CD4-positive, alpha-beta T cell treated with Interleukin-17A for 4 hours (primary cell): ENCODE results near the gene ZBTB20.
"Not testable (repeated sequence)": the region's sequence is repeated elsewhere in the genome, so short reads cannot be mapped to it uniquely, and the experiment has no call there.

Experiments used
- DNase-seq: peaks from one replicate; pipeline ENCODE4 v3.0.0-alpha.2; 2020; ENCODE audit warnings: mixed read lengths

Gene ZBTB20

DNA sequence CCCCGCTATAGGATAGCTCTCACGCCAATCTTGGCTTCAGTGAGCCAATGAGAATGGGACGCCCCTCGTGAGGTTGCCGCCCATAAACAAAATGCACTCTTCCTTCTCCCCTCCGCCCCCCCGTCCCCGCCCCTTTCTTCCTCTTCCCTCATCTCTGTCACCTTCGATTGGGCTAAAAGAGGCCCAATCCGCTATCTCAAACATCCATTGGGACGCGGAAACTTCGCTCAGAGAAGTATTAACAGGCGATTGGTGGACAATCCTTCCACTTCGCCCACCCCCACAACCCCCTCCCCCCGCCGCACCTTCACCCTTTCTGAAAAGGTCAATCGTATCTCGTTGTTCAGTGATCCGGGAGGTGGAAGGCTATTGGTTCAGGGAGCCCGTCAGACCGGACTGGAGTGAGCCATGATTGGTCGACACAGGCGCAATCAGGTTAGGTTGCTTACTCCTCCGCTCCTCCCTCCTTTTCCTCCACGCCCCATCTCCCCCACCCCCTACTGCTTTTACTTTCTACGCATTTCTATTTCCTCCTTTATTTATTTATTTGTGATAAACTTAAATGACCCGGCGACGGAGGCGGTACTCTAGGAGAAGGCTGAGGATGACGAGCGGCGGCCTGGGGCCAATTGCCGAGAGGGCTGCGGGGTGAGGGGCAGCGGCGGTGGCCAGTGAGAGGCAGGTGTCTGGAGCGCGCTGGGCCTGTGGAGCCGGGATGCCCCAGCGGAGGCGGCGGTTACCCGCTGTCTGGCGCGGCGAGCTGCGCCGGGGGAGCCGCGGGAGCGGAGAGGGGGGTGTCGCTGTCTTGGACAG is 447 bp upstream of the ZBTB20 start:
- peak; percentile 97 for DNase-seq

DNA sequence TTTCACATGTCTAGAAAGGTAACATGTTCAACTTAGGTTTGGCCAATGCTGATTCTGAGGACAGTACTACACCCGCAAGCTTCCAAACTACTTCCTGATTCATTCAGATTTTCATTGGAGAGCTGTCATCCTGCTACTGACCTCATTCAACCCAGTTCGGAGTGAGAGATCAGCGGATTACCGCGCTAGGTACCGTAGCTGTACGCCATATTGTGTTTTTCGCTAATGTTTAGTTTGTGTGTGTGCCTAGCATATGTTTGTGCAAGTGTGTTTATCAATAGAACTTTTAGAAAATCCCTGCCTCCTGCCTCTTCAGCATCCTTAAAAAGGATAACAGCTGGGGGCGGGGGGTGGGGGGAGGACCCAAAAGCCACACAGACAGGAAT is 1.1 kb downstream of the ZBTB20 start:
- peak; percentile 55 for DNase-seq

DNA sequence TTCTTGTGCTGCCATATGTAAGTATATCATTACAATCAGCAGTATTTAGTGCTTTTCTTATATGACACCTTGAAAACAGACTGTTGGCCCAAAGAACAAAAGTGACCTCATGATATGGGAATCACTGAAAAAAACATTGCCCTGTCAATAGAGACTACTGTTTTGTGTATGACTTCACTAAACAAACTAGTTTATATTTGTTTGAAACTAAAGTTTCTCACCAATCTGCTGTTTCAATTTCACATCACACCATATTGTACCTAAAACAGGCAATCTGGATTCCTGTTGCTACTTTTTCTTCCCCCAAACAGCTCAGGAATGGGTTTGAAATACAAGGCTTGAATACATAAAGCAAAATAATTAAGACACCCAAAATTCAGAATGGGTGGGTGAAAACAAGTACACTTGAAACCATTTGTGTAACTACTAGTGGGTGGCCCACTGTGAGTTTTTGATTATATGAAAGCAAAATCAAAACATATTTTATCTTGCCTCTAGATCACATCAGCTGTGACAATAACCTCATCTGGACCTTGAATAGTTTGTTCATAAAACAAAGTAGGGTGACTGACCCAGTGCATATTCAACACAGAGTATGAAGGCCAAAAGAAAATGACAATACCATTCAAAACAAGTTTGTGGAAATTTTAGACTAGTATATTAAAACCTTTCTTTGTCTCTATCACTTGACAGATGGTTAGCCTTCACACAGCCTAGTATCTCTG is 5.9 kb downstream of the ZBTB20 start:
- no peak for DNase-seq

DNA sequence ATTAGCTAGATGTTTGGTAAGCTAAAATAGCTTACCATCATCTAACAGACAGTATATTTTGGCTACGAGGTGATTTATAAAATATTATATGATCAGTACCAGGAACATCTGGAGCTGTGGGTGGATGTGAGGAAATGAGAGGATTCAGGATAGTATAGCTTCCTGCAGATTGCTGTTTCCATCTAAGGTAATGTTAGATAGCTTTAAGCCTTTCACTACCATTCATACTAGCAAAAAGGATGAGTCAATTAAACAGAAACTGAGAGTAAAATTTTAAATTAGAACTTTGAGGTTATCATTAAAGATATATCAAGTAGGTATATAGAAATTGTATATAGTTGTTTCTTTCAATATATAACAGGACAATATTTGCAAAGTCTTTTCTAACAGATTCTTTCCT is 8.0 kb downstream of the ZBTB20 start:
- no peak for DNase-seq

DNA sequence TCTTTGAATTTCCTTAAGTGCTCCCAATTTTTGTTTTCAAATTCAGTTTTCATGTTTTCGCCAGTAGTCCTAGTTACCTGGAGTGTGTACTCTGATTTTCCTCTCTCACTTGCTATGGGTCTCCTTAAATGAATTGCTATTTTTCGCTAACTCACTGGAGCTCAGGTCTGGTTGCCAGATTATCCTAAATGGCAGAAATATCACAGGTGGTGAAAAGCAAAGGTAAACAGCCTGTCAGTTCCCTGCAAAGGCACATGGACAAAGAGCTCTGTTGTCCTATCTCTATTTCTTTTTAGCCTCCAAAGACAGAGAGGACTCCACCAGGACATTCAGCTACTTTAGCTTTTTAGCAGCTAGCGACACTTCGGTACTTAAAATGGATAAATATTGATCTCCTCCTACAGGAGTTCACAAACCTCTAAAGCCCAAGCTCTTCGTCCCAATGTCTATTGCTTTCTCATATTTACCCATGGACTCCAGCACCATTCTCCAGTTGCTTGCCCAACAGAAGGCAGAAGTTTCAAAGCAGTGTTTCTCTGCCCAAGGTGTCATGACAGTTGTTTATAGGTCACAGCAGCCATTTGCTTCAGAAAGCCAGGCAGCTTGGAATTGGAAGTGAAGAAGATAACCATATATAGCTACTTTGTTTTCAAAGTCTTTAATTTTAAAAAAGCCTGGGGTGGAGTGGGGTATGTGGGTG is 12.3 kb downstream of the ZBTB20 start:
- DNase-seq, result no peak

DNA sequence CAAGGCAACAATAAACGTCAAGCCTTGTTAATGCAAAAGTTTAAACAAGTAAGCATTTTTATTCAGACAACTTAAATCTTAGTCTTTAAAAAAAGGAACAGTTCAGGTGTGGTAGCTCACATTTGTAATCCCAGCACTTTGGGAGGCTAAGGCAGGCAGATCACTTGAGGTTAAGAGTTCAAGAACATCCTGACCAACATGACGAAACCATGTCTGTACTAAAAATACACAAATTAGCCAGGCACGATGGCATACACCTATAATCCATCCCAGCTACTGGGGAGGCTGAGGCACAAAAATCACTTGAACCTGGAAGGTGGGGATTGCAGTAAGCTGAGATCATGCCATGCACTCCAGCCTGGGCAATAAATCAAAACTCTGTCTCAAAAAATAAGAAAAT is 19.9 kb downstream of the ZBTB20 start:
- no peak for DNase-seq

DNA sequence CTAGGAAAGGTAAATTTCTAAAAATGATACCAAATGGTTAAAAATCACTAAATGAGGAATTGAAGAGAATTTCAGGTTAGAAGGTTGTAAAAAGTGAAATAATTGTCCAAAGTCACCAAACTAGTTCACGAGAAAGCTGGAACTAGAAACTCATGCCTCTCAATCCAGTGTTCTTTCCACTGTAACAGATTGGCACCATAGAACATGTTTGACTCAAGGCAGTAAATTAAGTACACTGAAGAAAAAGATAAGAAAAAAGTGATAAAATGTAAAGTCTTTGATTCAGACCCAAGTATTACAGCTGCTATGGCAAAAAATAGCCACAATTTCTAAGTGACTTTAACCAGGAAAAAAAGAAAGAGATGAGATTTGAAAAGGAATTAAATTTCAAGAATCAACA is 26.5 kb downstream of the ZBTB20 start:
- DNase-seq, result no peak

DNA sequence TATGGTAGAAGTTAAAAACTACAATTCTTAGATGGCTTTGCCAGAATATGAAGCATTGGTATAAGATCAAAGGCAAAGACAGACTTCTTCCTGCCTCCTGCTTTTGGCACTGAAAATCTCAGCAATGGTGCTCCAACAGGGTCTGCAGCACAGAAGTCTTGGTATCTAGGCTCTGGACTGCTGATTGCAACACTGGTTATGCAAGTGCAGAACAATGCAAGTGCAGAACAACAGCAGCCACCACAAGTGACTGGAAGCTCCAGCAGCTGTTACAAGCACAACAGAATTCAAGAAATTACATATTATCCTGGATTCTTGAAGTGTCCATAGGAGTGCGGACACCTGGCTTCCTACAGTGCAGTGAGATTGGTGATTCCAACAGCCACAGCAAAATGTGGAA is 33.7 kb downstream of the ZBTB20 start:
- DNase-seq, result no peak

DNA sequence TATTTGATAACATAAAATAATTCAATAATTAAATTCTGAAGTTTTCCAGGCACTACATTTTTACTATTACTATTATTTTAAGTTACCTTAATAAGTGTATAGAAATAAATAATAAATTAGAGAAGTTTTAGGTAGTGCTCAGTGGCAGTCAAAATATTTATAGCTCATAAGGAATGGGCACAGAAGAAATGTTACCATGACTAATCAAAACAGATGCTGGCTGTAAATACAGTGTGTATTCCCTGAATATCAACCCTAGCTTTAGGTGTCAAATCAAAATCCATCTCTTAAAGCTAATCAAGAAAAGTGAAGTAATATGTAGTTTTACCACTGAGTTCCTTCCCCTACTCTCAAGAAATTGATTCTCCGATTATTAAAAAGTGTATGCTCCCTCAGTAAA is 35.5 kb downstream of the ZBTB20 start:
- DNase-seq, result no peak

DNA sequence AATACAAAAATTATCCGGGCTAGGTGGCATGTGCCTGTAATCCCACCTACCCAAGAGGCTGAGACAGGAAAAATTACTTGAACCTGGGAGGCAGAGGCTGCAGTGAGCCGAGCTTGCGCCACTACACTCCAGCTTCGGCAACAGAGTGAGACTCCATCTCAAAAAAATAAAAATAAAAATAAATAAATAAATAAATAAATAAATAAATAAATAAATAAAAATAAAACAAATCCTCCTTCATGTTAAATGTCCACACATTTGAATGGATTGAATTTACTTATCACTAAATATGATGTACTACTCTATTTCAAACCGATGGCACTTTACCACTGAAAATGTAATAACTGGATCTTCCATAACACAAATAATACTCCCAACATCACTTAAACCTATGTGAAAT is 36.3 kb downstream of the ZBTB20 start:
- no peak for DNase-seq

DNA sequence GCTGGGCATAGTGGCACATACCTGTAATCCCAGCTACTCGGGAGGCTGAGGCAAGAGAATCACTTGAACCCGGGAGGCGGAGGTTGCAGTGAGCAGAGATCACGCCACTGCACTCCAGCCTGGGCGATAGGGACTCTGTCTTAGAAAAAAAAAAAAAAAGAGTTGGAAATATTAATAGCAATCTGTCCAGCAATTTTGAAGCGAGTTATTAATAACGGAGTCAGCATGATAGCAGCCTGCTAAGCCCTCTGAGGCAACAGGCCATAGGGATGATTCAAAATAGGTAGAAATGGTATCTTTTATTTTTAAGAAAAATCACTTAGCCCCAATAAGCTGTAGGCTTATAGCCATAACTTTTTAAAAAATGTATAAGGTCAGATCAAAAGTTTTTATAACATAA is 37.0 kb downstream of the ZBTB20 start:
- DNase-seq, result not testable (repeated sequence)

DNA sequence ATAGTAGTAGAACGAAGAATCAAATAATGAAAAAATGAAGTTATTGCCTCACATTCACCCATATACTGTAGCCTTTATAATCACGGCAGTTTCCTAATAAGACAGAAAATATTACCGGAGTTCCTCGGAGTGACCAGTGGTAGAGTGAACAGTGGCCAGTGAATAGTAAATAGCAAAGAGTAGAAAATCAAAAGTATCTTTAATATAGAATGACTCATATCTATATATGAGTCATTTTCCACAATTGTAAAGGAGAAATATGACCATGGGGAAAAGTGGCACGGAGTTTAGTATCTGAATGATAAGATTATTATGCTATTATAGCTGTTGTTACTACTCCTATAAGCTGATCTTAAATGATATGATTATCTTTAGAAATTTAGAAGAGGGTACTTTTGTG is 38.5 kb downstream of the ZBTB20 start:
- no peak for DNase-seq

DNA sequence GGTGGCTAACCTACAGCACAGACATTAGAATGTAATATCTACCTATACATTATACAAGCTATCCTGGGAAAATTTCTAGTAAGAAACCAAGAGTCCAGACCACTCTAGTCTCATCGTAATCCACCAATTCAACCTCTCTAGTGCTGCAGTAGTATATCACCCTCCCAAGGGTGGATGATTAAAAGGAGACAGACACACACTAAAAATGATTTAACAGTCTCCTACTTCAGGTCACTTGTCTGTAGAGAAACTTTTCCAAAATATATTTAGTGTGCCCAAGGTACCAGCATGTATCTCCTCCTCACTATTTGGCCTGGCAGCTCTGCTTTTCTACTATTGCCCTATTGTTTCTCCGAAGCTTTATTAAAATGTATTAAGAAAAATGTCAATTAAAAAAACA is 45.0 kb downstream of the ZBTB20 start:
- DNase-seq, result no peak

DNA sequence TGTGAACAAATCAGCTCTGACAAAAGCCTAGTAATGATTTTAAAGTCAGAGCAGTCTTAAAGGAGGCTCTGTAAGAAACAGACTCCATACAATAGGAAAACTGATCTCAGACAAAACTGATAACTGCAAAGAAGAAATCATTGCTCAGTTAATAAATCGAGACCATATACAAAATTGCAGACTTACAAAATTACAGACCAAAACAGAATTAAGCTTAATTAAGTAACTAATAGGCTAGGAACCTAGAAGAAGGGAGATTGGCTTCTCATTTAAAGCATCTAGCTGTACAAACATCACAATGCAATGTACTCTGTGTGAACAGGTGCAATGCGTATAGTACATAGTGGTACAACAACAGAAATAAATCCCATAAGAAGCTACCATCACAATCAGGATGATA is 46.3 kb downstream of the ZBTB20 start:
- no peak for DNase-seq

DNA sequence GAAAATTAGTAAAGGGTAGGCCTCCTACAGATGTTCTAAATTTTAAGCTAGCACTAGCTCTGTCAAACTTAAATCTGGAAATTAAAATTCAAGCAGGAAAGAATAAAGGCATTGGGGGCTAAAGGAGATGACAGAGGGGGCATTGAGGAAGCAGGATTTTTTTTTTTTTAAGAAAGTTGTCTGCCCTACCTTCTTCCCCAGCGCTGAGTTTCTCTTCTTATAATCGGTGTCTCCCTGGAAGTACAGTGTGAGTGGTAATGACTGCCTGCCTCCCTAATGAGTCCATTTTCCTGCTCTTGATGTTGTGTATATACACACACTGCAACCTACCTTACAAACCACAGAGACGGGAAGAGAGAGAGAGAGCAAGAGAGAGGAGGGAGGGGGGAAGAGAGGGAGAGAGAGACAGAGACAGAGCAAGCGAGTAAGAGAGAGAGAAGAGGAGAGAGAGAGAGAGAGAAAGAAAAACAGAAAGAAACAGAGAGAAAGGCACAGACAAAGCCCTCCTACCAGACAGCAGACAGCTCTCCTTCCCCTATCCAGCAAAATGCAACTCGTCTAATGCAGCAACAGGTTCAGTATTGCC is 47.0 kb downstream of the ZBTB20 start:
- DNase-seq, result peak; percentile 49

DNA sequence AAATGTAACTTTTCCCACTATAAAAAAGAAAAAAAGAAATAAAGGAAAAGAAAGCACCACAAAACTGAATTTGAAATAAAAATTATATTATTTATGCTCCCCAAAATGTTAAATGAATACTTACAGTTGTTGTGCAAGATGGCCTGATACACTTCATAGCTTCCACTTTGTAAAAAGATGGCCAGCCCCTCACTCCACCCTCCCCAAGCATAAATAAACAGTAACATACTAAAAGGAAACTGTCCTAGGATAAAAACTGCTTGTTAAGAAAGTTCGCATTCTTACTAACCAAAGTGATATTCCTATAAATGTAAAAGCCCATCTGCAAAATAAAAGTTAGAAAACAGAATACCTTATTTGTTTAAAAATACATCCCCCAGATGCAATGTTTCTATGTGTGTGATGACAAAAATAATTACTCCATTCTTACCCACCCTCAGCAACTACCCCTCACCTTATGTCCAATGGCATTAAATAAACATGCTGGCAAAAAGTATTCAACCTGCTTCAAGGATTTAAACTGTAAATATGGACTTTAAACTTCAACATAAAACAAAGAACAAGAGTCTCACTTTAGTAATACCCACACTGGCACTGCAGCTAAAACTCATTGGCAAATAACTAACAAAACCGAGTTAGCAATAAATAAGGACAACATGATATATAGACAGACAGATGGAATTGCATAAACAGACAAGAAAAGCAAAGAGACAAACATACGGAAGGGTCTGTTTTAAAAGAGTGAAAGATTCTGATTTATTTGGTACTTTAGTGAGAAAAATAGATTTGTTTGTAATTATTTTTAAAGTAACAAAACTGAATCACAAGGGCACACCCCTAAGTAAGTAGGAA is 47.7 kb downstream of the ZBTB20 start:
- no peak for DNase-seq

DNA sequence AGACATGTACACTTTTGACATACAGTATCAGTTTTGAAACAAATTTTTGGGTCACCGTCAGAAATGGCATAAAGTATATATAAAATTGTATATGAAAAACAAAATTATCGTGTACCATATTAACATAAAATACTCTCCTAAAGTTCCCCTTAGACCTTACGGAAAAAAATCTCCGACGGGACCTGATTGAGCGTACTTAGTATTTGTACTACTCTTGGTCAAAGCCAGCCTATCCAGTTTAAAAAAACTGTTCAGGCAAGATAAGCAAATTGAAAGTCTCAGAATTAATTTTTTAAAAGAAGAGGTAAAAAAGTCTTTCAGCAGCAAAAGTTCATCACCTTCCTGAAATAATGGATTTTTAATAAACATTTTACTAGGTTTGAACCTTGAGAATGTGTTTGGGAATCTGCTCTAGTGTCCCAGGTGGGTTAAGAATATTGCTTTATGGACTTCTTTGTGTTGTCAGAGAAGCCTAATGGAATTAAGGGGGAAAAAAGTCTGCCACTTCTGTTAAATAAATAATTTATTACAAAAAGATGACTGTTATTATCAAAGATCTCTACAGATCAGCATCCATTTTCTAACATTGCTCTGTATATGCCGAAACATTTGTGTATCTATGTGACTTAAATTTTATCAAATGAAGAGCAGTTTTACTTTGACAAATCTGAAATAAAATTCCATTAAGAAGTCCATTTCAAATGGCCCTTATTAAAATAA is 48.6 kb downstream of the ZBTB20 start:
- no peak for DNase-seq

DNA sequence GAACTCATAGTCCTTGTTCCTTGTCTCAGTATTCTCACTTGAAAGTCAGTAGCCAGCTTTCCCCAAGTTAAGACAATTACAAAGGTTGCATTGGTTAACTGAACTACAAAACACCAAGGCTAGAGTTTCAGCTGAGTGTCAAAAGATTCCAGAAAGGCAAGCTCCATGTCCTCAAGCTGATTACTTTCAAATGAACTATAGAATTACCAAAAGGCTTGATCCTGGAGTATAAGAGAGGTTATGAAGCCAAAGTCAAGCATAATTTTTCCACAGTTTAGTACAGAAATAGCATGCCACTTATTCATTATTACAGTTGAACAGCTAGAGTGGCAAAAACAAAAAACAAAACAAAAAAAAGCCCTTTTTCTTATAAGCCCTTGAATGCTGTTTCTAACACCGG is 51.9 kb downstream of the ZBTB20 start:
- no peak for DNase-seq

DNA sequence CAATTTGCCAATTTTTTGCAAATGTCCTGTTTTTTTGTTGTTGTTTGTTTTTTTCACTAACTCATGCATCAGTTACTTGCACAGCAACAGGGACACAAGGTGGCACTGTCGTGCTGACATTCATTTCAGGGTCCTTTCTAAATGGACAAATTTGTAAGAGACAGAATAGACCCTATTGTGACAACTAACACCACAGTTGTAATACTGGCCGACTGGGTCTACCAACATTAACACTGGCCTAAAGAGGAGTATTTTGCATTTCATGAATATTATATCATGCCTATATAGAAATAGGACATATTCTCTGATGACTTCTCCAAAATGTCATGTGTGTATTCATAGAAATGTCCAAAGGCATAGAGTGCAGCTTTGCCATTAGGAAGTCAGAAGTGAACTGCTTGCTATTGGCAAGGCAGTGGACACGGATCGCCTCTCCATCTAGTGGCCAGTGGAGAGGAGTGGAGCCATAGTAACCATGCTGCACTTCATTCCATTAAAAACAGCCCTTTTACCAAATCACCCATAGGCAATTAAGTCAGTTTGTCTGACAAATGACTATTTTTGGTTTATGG is 54.8 kb downstream of the ZBTB20 start:
- DNase-seq, result peak; percentile 71

DNA sequence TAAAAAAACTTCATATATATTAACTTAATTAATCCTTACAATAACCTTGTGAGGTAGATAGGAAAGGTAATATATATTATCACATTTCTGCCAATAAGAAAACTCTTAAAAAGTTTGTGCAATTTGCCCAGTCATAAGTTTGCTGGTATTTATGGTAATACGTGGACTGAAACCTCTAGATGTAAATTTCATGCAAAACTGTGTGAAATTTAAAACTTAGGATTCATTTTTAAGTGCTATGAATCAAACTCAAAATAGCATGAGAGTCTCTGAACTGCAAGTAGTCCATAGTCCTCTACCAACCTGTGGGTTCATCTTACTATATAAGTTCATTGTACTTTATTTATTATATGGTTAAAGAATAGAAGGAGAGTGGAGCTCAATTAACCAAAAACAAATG is 56.4 kb downstream of the ZBTB20 start:
- DNase-seq, result no peak

DNA sequence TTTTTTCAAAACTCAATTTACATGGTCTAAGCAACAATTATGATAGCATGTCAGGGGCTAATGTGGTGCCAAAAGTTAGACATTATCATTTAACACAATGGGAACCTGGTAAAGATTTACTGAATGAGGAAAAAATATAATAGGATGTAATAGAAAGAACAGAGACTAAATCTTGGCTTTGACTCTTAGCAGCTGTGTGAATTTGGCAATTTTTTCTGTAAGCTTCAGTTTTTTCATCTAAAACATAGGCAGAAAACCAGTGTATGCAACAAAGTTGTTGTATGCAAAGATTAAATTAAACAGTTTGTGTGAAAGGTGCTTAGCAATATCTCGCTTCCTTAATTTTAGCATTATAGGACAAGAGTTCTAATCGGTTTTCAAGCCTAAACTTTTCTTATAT is 57.6 kb downstream of the ZBTB20 start:
- DNase-seq, result no peak

DNA sequence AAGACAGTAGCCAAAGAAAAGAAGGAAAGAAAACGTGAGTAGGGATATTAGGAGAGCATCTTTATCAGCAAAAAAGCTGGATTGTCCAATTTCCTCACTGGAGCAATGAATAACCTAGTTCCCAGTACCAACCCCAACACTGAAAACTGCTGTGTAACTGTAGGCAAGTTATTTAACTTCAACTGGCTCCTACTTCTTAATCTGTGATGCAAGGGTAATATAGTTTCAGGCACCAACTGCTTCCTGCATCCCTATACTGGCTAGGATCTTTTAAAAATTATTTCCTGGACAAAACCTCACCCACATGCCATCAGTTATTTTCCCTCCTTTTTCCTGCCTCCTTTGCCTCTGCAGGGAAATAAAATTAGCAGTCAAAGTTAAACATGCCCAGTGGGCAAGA is 59.6 kb downstream of the ZBTB20 start:
- DNase-seq, result no peak
